NCI-H446 (cell line): Measurements from ENCODE around the gene PAPOLB.
A peak's percentile ranks its signal among the peaks of the same experiment; 100 is the strongest.
"Not testable (repeated sequence)": the region's sequence is repeated elsewhere in the genome, so short reads cannot be mapped to it uniquely, and the experiment has no call there.

Source experiments
- DNase-seq, 2 experiments: peaks; one replicate each; lab custom pipeline; 2025; lab: John Stamatoyannopoulos, UW

Gene PAPOLB

DNA sequence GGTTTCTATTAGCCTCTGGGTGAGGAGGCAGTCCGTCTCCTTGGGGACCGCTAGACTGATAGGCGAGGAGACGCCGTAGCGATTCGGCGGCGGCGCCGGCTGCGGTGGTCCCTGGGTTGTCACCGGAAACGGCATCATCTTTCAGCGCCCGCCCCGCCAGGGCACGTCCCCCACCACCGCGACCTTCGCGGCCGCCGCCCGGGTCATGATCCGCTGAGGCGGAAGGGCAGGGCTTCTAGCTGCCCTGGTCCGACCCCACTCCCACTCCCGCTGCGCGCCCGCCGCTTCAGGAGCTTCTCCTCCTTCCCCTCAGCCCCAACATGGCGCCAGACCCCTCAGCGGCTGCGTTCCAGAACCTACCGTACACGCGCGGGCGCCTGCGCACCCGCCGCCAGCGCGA lies at the start of gene PAPOLB:
Gene PAPOLB (minus strand): TSS at position 358 of the 400 bp plus-strand sequence. CDS start 220 bp downstream, at position 138.
- DNase-seq: no peak

DNA sequence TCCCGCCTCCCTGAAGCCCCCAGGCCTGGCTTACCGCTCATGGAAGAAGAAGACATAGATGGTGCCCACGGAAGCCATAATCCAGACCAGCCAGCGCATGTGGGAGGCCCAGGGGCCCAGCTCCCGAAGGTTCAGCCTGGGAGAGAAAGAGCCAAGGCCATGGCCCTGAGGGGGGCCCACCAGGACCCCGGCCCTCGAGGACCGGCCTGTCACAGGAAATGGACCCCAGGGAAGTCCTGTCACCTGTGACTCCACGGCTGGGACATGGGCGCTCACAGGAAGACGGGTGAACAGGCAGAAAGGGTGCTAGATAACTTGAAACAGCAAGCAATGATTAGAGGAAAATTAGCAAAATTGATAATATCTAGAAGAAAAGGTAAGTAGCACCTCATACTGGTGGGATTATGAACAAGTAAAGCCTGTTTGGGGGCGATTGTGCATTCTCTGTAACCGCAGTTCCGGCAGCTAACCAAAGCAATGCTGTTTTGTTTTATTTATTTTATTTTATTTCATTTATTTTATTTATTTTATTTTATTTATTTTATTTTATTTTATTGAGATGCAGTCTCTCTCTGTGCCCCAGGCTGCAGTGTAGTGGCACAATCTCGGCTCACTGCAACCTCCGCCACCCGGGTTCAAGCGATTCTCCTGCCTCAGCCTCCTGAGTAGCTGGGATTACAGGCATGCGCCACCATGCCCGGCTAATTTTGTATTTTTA lies 49.4 kb upstream of the PAPOLB start:
- no peak for DNase-seq

DNA sequence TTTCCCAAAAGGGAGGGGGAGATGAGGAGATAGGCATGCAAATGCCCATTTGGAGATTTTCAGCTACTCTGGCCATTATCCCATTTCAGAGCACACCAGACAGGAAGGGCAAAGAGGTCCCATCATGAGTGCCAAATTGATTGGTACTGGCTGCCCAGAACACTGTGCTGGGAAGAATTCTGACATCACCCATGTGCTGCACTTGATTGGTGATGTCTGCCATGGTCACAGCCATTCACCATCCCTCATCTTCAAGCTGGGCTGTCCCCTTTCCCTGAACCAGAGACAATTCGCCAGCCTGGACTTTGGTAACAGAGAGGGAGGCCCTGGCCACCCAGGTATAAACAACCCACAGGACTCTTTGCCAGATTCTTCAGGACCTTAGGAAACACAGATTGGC lies 44.9 kb upstream of the PAPOLB start:
- no peak for DNase-seq

DNA sequence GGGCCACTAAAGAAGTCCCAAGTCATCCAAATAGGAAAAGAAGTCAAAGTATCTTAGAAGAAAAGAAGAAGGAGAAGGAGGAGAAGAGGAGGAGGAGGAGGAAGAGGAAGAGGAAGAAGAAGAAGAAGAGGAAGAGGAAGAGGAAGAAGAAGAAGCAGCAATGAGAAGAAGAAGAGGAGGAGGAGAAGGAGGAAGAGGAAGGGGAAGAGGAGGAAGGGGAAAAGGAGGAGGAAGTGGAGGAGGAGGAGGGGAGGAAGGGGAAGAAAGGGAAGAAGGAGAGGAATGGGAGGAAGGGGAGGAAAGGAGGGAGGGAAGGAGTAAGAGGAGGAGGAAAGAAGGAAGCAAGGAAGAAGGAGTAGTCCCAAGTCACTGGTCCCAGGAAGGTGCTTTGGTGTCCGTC lies 43.3 kb upstream of the PAPOLB start:
- no peak for DNase-seq

DNA sequence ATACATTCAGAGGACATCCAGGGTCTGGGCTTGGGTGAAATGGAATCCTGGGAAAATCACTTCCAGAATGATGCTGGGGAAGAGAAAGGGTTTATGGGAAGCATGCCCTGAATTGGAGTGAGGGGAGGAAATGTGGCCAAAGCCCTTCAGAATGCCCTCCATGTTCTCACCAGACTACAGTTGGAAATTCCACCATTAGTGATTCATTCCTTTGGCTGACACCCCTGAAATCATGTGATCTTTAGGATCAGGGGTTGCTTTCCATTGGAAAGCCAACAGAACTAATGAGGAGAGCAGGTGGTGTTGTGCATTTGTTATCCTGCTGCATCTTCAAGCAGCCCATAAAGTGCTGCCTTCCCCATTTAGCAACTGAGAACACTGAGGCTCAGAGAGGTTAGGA lies 42.5 kb upstream of the PAPOLB start:
- DNase-seq: no peak

DNA sequence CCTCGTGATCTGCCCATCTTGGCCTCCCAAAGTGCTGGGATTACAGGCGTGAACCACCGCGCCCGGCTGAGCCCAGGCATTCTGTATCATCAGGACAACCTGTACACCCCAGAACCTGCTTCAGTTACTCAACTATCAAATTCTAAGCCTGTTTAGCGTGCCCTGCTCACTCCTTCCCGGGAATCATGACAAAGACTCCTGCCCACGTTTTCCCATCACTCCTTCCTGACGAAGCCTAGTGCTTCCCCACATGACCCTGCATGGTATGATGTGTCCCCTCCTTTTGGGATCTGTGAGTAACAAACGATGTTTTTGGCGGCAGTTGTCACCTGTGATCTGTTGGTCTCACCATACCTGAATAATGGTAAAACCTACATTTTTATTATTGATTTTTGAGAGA lies 33.9 kb upstream of the PAPOLB start:
- no peak for DNase-seq

DNA sequence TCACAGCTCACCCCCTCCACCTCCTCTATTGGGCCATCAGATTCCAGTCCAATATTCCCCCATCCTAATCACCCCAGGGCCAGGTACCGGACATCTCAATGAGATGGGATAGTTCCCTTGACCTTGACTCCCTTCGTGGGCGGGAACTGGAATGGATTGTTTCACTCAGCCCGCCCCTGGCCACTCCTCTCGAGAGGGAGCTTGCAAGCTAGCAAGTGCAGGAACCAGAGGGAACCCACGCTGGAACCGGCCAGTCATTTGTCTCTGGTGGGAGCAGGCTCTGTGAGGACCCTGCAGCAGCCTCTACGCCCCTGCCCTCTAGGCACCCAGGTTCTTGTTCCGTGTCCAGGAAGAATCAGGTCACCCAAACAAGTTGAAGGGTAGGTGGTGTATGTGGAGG lies 32.7 kb upstream of the PAPOLB start:
- no peak for DNase-seq

DNA sequence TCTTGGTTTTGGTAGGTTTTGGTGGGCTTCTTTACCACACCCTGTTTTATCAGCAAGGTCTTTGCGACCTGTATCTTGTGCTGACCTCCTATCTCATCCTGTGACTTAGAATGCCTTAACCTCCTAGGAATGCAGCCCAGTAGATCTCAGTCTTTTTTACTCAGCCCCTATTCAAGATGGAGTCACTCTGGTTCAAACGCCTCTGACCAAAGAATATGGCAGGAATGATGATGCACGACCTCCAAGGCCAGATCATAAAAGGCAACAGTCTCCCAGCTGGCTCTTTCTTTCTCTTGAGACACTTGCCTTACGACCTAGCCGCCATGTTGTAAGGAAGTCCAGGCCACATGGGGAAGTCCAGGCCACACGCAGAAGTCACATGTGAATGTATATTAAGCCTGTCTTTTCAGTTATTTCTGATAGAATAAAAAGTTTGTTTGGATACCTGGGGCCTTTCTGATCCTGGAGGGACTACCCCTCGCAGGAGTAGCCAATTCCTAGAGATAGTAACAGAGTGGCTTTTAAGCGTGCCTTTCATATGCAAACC lies 32.2 kb upstream of the PAPOLB start:
- DNase-seq: no peak

DNA sequence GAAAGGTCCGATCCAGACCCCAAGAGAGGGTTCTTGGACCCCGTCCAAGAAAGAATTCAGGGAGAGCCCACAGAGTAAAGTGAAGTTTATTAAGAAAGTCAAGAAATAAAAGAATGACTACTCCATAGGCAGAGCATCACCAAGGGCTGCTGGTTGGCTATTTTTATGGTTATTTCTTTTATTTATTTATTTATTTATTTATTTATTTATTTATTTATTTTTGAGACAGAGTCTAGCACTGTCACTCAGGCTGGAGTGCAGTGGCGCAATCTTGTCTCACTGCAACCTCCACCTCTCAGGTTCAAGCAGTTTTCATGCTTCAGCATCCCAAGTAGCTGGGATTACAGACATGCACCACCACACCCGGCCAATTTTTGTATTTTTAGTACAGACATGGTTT lies 31.4 kb upstream of the PAPOLB start:
- DNase-seq: not testable (repeated sequence)

DNA sequence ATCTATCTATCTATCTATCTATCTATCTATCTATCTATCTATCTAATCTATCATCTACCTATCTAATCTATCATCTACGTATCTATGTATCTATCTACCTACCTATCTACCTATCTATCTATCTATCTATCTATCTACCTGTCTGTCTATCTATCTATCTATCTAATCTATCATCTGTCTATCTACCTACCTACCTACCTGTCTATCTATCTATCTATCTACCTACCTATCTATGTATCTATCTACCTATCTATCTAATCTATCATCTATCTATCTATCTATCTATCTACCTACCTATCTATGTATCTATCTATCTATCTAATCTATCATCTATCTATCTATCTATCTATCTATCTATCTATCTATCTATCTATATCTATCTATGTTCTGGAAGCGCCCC lies 29.7 kb upstream of the PAPOLB start:
- not testable (repeated sequence) for DNase-seq

DNA sequence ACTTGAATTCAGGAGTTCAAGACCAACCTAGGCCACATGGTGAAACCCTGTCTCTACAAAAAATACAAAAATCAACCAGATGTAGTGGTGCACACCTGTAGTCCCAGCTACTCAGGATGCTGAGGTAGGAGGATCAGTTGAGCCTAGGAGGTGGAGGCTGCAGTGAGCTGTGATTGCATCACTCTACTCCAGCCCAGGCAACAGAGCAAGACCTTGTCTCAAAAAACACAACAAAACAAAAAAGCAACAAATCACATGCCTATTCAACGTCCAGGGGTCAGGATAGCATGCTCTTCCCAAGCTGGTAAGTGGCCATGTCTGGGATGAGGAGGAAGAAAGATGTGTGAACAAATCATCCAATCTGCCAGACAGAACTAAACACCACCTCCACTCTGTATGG lies 27.9 kb upstream of the PAPOLB start:
- DNase-seq: no peak

DNA sequence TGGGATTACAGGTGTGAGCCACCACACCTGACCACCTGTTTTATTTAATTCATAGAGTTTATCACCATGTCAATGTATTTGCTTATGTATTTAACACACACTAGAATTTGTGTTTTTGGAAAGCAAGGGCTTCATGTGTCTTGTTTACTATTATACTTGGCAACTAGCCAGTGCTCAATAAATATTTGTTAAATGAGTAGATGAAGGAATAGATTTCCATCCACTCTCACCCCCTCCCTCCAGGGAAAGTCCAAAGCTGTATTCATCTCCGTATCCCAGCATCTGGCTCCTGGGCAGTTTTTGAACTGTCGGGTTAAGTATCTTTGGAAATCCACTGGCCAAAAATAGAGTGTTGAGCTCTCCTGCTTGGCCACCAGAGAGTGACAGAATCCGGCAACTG lies 26.3 kb upstream of the PAPOLB start:
- DNase-seq: no peak

DNA sequence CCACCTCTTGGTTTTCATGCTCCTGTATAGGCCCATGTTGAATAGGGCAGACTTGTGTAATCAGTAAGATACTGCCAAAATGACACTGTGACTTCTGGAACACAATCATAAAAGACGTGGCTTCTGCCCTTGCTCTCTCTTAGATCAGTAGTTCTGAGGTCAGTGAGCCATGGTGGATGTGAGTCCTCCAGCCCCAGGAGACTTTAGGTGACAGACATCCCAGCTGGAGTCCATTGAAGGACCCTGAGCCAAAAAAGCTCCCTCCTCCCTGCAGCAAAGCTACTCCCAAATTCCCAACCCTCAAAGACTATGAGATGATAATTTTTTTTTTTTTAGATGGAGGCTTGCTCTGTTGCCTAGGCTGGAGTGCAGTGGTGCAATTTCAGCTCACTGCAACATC lies 24.8 kb upstream of the PAPOLB start:
- DNase-seq: no peak

DNA sequence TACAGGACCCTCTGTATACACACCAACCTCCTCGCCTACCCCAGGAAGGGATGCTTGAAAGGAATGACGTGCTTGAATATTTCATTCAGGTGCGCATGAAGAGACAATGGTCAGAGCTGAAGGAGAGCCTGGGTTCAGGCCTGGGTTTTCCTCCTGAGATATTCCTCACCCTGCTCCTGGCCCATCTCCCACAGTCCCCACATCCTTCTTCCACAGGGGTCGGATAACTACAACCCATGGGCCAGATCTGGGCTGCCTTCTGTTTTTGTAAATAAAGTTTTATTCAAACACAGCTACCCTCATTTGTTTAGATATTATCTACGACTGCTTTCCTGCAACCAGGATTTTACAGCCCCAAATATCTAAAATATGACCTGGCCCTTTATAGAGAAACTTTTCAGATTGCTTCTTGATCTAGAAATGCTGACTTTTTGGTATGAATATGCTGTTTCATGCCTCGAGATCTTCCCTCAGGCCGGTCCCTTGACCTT lies 23.5 kb upstream of the PAPOLB start:
- DNase-seq: no peak

DNA sequence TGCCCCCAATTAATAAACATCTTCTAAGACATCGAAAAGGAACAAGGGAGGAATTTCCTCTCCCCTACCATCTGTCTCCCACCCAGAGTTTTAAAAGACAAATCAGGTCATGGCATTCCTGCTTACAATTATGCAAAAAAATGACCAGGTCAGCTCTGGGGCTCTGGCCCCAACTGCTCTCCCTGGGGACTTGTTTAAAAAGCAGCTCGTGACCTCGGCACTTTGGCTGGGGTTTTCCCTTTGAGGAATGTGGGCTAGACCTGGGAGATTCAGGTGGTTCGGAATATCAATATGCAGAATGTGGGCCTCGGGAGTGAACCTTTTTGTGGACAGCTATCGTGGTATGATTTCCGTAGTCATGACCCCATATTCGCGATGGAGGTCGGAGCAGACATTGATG lies 22.3 kb upstream of the PAPOLB start:
- no peak for DNase-seq

DNA sequence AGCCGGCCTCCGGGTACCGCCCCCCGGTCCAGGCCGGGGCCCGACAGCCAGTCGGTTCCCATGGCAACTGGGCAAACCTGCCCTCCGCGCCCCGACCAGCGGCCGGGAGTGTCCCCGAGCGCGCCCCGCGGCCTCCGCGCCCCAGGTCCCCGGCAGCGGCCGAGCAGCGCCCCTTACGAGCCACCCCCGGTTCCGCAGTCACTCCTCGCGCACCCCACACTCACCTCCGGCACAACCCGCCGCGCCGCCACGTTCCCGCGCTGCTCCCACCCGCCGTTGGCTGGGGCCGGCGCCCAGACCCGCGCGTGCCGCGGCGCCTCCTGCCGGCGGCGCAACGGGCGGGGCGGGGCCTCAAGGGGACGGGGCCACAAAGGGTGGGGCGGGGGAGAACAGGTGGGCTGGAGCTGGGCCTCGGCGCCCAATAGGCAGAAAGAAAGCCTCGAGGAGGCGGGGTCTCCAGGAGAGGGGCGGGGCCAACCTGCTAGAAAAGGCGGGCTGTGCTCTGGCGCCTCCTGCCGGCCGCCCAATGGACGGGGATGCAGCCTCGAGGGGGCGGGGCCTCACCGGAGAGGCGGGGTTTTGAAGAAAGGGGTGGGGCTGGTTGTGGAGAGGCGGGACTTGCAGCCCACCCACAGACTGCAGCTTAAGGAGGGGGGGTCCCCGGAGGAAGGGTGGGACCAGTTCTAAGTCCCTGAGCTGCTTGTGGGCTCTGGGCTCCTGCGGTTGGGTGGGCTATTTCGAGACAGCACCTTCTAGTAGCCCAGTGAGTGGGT lies 21.7 kb upstream of the PAPOLB start, which contains the start of gene RADIL:
Gene RADIL (minus strand): TSS at position 345 of the 773 bp plus-strand sequence. CDS start 5,577 bp downstream, outside the sequence.
- peak; percentile 90 to 97 for DNase-seq

DNA sequence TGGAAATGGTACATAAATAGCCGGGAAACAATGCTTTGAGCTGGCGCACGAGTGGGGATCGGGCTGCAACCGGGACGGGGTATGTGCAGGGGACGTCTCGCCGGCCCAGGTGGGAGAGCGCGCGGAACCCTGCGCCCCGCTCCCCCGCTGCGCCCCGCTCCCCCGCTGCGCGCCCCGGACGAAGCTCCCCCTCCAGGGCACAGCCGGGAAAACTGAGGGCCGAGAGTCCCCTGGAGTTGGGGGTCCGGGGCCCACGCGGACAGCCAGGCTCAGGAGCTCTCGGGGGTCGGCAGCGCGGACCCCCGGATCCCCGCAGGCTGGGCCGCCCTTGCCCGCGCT lies 21.2 kb upstream of the PAPOLB start:
- no peak for DNase-seq

DNA sequence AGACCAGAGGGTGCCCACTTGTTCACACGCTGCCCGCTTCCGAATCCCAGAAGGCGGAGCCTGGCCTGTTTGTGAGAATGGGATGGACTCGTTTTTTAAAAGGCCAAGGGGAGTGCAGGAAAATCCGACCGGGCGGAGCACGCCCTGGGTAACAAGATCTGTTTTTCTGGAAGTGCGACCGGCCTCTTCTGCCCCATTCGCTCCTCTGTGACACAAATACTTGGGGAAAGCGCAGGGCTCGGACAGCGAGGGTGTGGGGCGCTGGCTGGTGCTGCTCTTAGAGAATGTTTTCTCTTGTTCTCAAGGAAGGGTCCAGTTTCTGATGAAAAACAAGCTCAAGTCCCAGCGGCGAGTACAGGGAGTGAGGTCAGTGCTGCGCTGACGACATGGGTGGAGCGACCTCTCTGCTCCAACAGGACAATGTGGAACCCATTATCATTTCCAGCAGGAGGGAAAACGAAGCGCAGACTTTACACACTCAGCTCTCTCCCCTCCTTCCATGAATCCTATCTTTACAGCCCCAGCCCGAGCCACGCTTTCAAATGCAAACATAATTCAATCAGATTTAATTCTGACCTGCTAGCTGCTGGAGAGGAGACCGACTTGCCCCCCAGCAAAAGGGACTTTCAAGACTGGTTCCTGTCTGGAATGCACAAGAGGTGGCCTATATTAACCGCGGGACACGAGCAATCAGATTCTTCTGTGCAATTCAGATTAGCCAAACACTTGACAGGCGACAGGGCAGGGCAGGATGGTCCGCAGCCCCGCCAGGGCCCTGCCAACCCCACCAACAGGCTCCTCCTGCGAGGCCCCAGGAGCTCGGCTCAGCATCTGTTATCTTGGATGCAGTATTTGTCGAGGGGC lies 20.6 kb upstream of the PAPOLB start:
- peak in 1 of 2 experiments; percentile 33 for DNase-seq

DNA sequence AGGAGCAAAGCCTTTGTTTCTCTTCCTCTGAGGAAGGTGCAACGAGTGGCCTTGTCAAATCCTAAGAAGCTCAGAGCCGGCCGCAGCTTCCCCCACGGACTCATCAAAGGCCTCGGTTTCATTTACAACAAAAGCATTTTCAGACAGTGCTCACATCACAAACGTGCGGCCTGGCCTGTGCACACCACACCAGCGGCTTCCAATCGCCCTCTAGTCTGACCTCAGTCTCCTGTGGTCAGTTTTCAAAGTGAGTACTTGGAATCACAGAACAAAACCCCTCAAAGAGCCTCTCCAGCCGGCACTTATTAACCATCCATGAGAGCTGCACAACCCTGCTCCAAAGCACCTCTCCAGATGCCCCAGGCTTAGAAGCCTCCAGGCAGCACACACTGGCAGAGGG lies 18.4 kb upstream of the PAPOLB start:
- no peak for DNase-seq

DNA sequence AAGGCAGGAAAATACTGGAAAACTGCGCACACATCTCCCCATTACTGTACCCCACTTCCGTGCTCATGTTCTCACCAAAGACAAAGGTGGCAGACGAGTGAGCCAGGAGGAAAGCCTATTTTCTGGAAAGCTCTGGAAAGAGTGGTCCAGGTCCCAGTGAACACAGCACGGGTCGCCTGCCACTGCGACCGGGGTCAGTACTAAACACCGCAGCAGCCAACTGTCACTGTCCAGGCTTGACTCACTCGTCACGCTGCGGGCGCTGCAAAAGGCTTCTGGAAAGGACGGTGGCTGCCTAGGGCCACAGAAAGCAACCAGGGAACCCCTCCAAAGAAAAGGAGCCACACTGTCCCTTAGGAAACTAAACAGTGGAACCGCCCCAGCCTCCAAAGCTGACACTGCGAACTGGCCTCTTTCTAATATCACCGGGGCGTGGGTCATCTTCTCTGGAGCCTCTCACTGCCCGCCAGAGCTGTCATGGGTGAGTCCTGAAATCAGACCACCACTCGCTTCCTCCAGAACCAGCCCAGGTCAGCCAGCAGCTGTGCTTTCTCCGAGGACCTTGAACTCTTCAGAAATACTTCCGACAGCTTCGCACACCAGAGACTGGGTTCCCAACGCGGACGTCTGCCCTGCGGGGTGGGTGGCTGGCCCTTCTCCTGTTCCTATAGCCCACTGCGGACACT lies 17.7 kb upstream of the PAPOLB start:
- DNase-seq: no peak
